HEK293 (cell line): Measurements from ENCODE around the gene NYAP2.

Experiments
- CTCF ChIP-seq: fragments of 450-650 bp; formaldehyde crosslinking; IDR thresholded peaks from 2 replicates; pipeline ENCODE4 v1.5.1; 2016; ENCODE audit warnings: missing biosample characterization, missing genetic modification characterization
- ZNF24 ChIP-seq: fragments of 450-650 bp; formaldehyde crosslinking; IDR thresholded peaks from 2 replicates; pipeline ENCODE4 v1.5.1; 2016; ENCODE audit warnings: missing biosample characterization, missing genetic modification characterization
- ZNF629 ChIP-seq: fragments of 450-650 bp; formaldehyde crosslinking; IDR thresholded peaks from 2 replicates; pipeline ENCODE4 v1.5.1; 2017; ENCODE audit warnings: missing biosample characterization, missing genetic modification characterization
- ZSCAN30 ChIP-seq: fragments of 450-650 bp; IDR thresholded peaks from 2 replicates; pipeline ENCODE4 v1.5.1; 2018; ENCODE audit warnings: missing biosample characterization, mild to moderate bottlenecking, missing genetic modification characterization, moderate library complexity

- no peak for TF ChIP-seq ZNF629
- TF ChIP-seq ZSCAN30 (tag by site-specific recombination) = no peak
- TF ChIP-seq CTCF = no peak
- no peak for TF ChIP-seq ZNF24 (tag by site-specific recombination)
Observed at GRCh38 chr2:225512469-225512868, 113.0 kb downstream of the NYAP2 start.
